HepG2 (cell line): ENCODE data around the gene DYNC1LI2. TPM values are rescaled to one million over a fixed set of nuclear protein-coding genes. Genes with fewer than 3 reads are reported as not detected.

Source experiments
- BCL3 ChIP-seq: sonication (generic); formaldehyde crosslinking; IDR thresholded peaks from 2 replicates; pipeline ENCODE4 v1.5.1; 2020; ENCODE audit warnings: mild to moderate bottlenecking, missing genetic modification reagents, moderate library complexity
- ELF1 ChIP-seq: sonication (generic); formaldehyde crosslinking; IDR thresholded peaks from 2 replicates; pipeline ENCODE4 v1.4.0; 2020; ENCODE audit warnings: missing genetic modification reagents
- FUBP1 ChIP-seq: sonication (generic); formaldehyde crosslinking; IDR thresholded peaks from 2 replicates; pipeline ENCODE4 v1.5.1; 2020; ENCODE audit warnings: missing genetic modification reagents, mild to moderate bottlenecking, borderline replicate concordance
- HMG20B ChIP-seq: conservative IDR thresholded peaks from 2 replicates; pipeline ENCODE4 v1.6.1; 2016; ENCODE audit warnings: missing genetic modification reagents, missing compliant biosample characterization
- MYPOP ChIP-seq: sonication (generic); formaldehyde crosslinking; IDR thresholded peaks from 2 replicates; pipeline ENCODE4 v1.8.1; 2023; ENCODE audit warnings: mild to moderate bottlenecking, moderate library complexity, missing genetic modification reagents
- PAF1 ChIP-seq: IDR thresholded peaks from 2 replicates; pipeline ENCODE4 v1.6.1; 2016; ENCODE audit warnings: missing genetic modification reagents, missing compliant biosample characterization
- SATB2 ChIP-seq: sonication (generic); formaldehyde crosslinking; IDR thresholded peaks from 2 replicates; pipeline ENCODE4 v1.5.0; 2020; ENCODE audit warnings: missing genetic modification reagents
- SIN3A ChIP-seq: IDR thresholded peaks from 2 replicates; pipeline ENCODE4 v1.6.1; 2011; ENCODE audit warnings: low read depth, mild to moderate bottlenecking, control low read depth, low read length, borderline replicate concordance
- SNAI1 ChIP-seq: sonication (generic); formaldehyde crosslinking; IDR thresholded peaks from 2 replicates; pipeline ENCODE4 v1.5.0; 2020; ENCODE audit warnings: mild to moderate bottlenecking, missing genetic modification reagents, borderline replicate concordance
- THRA ChIP-seq: sonication (generic); formaldehyde crosslinking; IDR thresholded peaks from 2 replicates; pipeline ENCODE4 v1.4.0; 2020; ENCODE audit warnings: missing genetic modification reagents, borderline replicate concordance
- ZBTB25 ChIP-seq: IDR thresholded peaks from 2 replicates; pipeline ENCODE4 v1.6.1; 2018; ENCODE audit warnings: missing genetic modification reagents
- ZBTB3 ChIP-seq: sonication (generic); formaldehyde crosslinking; IDR thresholded peaks from 2 replicates; pipeline ENCODE4 v1.4.0; 2020; ENCODE audit warnings: low read depth, mild to moderate bottlenecking, moderate library complexity, missing genetic modification reagents, borderline replicate concordance
- ZC3H4 ChIP-seq: sonication (generic); formaldehyde crosslinking; IDR thresholded peaks from 2 replicates; pipeline ENCODE4 v1.4.0; 2020; ENCODE audit warnings: missing genetic modification reagents, borderline replicate concordance
- ZNF337 ChIP-seq: sonication (generic); formaldehyde crosslinking; IDR thresholded peaks from 2 replicates; pipeline ENCODE4 v1.5.1; 2020; ENCODE audit warnings: missing genetic modification reagents, low read depth, mild to moderate bottlenecking, borderline replicate concordance
- ZNF362 ChIP-seq: sonication (generic); formaldehyde crosslinking; IDR thresholded peaks from 2 replicates; pipeline ENCODE4 v1.4.0; 2020; ENCODE audit warnings: missing genetic modification reagents, mild to moderate bottlenecking, borderline replicate concordance
- ZNF512 ChIP-seq: sonication (generic); formaldehyde crosslinking; IDR thresholded peaks from 2 replicates; pipeline ENCODE4 v1.4.0; 2020; ENCODE audit warnings: mild to moderate bottlenecking, missing genetic modification reagents
- polyA plus RNA-seq, 8 experiments: library from polyadenylated mRNA; depleted of rRNA in 3 of 8; stranded (reverse) in 7 of 8; unstranded in 1 of 8; fragments of >200 nt; fragmentation: Illumina TruSeq in 4 of 8; extraction: Trizol in 4 of 8; gene quantifications; 2 replicates each; pipeline versions ENCODE4 v1.2.1 to v1.2.3, GENCODE V29; 2011 to 2016; ENCODE audit warnings: low read depth in 4 of 8, missing spikeins in 1 of 8, mixed read lengths in 1 of 8; ENCODE audit not compliant: insufficient read depth in 1 of 8
- total RNA-seq, 5 experiments: library from RNA; depleted of rRNA; stranded (reverse); fragments of >200 nt; fragmentation: Illumina TruSeq; extraction: Trizol; gene quantifications; 2 replicates each; pipeline ENCODE4 v1.2.3, GENCODE V29; 2016; ENCODE audit warnings: low read depth in 1 of 5

The DYNC1LI2 gene
- total and polyA plus RNA-seq, 2 of the 13 experiments (the other 11 are each of a cell fraction or from before 2014, with no cell fraction given), result 65.5 to 135 TPM

- TF ChIP-seq ELF1 (CRISPR knock-in tag), result no peak
- no peak for TF ChIP-seq PAF1
- no peak for TF ChIP-seq ZNF362
- TF ChIP-seq THRA (CRISPR knock-in tag), result no peak
- no peak for TF ChIP-seq SIN3A
- TF ChIP-seq HMG20B (CRISPR knock-in tag), result no peak
- no peak for TF ChIP-seq ZBTB3
- TF ChIP-seq ZNF512 (CRISPR knock-in tag), result no peak
- TF ChIP-seq MYPOP (CRISPR knock-in tag), result no peak; the same call in 1 of the 2 replicates
- peak; percentile 69; the same call in 1 of the 2 replicates for TF ChIP-seq BCL3 (CRISPR knock-in tag)
- TF ChIP-seq FUBP1 (CRISPR knock-in tag), result no peak
- no peak for TF ChIP-seq ZNF337 (CRISPR knock-in tag)
- TF ChIP-seq ZBTB25, result no peak
- TF ChIP-seq SATB2 (CRISPR knock-in tag), result no peak
- TF ChIP-seq SNAI1 (CRISPR knock-in tag), result no peak
- TF ChIP-seq ZC3H4 (CRISPR knock-in tag), result no peak
These were observed 55.3 kb downstream of the DYNC1LI2 start (continued) for GRCh38 chr16:66695935-66696668.
